ENCODE data around the gene AIPL1. TPM values are rescaled to one million over a fixed set of nuclear protein-coding genes. Genes with fewer than 3 reads are reported as not detected.

The AIPL1 gene
- total RNA-seq, 2 donors from 2014 or later: not detected

DNA sequence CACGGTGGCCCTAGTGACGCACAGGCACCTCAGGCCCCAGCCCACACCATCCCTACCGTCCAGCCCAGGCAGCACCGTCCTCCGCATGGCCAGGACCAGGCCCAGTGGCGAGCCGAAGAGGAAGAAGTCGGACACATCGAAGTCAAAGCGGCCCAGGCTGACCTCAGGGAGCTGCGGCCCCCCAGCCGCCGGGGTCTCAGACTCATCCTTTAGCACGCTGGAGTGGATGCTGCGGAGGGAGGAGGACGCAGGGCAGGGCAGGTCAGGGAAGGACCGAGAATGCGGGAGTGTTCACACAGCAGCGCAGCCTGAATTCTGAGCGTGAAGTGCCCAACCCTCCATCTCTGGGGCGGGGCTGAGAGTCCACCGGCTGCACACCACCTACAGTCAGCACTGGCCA lies 39.5 kb upstream of the AIPL1 start:
- Histone ChIP-seq H3K27ac (no peak overlapping the region), H3K27me3 (no peaks in the 10 kb centered on the region), H3K4me3 (no peak overlapping the region), H3K9me3 (no peaks in the 10 kb centered on the region), H3K4me1 (no peaks in the 10 kb centered on the region), H3K36me3 (no peaks in the 10 kb centered on the region)
- TF ChIP-seq, protein P1, sequence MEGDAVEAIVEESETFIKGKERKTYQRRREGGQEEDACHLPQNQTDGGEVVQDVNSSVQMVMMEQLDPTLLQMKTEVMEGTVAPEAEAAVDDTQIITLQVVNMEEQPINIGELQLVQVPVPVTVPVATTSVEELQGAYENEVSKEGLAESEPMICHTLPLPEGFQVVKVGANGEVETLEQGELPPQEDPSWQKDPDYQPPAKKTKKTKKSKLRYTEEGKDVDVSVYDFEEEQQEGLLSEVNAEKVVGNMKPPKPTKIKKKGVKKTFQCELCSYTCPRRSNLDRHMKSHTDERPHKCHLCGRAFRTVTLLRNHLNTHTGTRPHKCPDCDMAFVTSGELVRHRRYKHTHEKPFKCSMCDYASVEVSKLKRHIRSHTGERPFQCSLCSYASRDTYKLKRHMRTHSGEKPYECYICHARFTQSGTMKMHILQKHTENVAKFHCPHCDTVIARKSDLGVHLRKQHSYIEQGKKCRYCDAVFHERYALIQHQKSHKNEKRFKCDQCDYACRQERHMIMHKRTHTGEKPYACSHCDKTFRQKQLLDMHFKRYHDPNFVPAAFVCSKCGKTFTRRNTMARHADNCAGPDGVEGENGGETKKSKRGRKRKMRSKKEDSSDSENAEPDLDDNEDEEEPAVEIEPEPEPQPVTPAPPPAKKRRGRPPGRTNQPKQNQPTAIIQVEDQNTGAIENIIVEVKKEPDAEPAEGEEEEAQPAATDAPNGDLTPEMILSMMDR (IDR thresholded peaks at IDR 0.05): no peak
- DNase-seq (ENCODE audit: low spot score): no peak

DNA sequence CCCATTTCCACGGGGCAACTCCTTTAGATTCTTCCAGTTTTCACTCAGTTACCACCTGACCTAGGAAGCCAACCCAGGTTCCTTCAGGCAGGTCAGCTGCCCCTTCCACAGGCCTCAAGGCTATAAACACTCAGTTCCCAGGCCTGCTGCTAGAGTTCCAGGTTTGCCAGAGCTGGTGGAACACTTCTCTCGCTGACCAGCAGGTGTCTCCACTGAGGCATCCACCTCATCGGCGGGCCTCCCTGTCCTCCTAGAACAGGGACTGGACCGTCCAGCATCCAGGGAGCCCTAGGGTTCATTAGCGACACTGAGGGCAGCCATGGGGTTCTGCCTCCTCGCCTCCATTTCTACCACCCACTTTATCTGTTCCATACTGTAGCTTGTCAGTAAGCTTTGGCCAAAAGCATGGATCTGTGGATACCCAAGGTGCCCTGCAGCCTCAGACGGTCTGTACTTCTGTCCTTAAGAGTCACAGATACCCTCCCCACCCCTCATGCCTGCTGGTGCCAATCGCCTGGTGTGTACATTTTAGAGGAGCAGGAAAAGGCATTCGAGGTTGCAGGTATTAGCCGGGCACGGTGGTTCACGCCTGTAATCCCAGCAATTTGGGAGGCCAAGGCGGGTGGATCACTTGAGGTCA lies 38.3 kb upstream of the AIPL1 start:
- Histone ChIP-seq H3K4me1 (no peaks in the 10 kb centered on the region), H3K27ac (no peak overlapping the region), H3K36me3 (no peaks in the 10 kb centered on the region), H3K4me3 (no peak overlapping the region), H3K27me3 (no peaks in the 10 kb centered on the region), H3K9me3 (no peaks in the 10 kb centered on the region)
- TF ChIP-seq, protein P1 (IDR thresholded peaks at IDR 0.05): peak; percentile 93 to 95
- DNase-seq (ENCODE audit: low spot score): peak; percentile 77

DNA sequence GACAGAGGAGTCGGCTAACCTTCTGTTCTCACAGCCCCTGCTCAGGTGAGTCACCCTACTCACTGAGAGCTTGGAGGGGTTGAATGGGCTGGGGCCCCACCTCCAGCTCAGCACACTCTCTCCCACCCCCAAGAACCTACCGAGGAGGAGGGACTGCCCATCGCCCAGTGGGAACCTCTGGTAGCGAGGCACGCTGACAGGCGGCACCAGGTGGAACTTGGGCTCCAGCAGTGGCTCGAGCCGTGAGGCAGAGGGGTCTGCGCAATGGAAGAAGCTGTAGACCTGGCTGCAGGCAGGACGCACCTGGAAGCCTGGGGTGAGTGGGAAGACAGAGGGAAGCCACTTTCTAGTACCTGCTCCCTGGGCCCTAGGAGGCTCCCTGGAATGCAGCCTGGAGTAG lies 37.6 kb upstream of the AIPL1 start:
- Histone ChIP-seq H3K27me3 (no peaks in the 10 kb centered on the region), H3K36me3 (no peaks in the 10 kb centered on the region), H3K4me3 (no peak overlapping the region), H3K4me1 (no peaks in the 10 kb centered on the region), H3K9me3 (no peaks in the 10 kb centered on the region), H3K27ac (no peak overlapping the region)
- no peak for DNase-seq (ENCODE audit: low spot score)
- TF ChIP-seq, protein P1 (IDR thresholded peaks at IDR 0.05): no peak

DNA sequence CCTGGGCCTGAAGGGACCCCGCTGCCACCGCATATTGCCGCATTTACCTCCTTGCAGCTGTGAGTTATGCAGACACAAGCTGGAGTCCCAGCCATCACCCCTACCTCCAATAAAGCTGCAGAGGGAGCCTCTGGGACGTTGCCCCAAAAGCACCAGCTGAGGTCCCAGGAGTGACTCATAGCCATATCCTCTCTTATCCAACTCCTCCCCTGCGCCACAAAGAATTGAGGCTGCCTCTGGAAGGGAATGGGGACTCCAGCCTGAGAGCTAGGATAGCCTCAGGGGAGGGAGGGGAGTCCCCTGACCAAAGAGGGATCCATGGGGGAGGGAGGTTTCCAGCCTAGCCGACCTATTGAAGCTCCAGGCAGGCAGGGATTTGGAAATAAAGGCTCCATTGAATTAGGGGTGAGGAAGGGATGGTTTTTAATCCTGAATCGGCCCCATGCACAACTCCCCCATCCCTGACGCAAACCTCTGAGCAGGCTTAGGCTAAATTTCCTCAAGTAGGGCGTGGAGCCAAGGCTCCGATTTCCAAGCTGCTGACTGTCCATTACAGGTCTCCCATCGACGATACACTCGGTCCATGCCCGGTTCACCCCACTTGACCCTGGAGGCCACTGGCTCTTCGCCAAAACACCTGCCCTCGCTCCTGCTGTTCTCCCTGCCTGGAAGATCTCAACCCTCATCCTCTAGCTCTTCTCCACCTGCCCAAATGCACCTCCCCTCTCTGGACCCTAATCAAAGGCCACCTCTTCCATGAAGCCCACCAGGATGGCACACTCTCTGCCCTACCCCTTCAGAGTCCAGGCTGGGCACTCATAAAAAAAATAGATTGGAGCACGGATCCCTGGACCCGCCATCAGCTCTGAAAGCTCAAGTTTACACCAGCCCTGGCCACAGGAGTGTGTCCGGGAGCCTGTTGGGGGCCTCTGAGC lies 36.9 kb upstream of the AIPL1 start:
- no peaks in the 10 kb centered on the region for H3K4me1 ChIP-seq
- H3K36me3 ChIP-seq: no peaks in the 10 kb centered on the region
- no peak overlapping the region for H3K4me3 ChIP-seq
- DNase-seq (ENCODE audit: low spot score): no peak
- no peak overlapping the region for H3K27ac ChIP-seq
- H3K27me3 ChIP-seq: no peaks in the 10 kb centered on the region
- peaks cover 0 to 4% of the 10 kb centered on the region in 2 donors for H3K9me3 ChIP-seq
- TF ChIP-seq, protein P1 (IDR thresholded peaks at IDR 0.05): no peak

DNA sequence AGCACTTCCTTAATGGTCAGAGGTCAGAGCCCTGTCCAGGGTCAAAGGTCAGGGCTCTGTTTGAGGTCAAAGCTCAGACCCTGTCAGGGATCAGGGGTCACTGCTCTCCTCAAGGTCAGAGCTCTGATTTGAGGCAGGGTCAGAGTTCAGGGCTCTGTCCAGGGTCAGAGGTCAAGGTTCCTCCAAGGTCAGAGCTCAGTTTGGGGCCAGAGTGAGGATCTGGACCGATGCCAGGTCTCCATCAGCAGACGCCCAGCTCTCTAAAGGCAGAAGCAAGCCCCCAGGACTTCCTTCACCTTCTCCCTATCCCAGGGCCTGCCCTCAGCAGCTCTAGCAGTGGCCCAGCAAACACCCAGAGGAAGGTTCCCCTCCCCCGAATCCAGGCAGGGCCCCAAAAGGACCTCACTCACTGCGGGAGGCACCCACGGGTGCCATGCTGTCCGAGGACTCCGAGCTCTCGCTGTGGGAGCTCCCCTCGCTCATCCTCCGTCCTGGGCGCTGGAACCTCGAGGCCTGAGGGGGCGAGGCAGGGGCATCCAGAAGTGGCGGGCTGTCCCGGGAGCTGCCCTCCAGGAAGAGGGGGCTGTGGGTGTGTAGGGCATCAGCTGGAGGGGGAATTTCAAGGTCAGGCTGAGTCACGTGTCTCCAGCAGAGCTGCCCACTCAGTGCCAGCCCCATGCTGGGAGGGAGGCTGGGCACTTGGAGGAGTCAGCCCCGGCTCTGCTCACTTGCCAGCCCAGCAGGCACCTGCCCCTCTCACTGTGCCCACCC lies 36.0 kb upstream of the AIPL1 start:
- H3K27me3 ChIP-seq: no peaks in the 10 kb centered on the region
- no peak overlapping the region for H3K4me3 ChIP-seq
- no peak overlapping the region for H3K27ac ChIP-seq
- H3K4me1 ChIP-seq: no peaks in the 10 kb centered on the region
- no peaks in the 10 kb centered on the region for H3K36me3 ChIP-seq
- TF ChIP-seq, protein P1 (IDR thresholded peaks at IDR 0.05): no peak
- peaks cover 0 to 4% of the 10 kb centered on the region in 2 donors for H3K9me3 ChIP-seq
- DNase-seq (ENCODE audit: low spot score): no peak

Measured in right atrium auricular region (tissue), 2 donors.